Colonic mucosa (tissue), 4 donors: ENCODE data around the gene TMEM120B. TPM values are rescaled to one million over a fixed set of nuclear protein-coding genes. Genes with fewer than 3 reads are reported as not detected.
A peak's percentile ranks its signal among the peaks of the same experiment; 100 is the strongest.
"Not testable (repeated sequence)": the region's sequence is repeated elsewhere in the genome, so short reads cannot be mapped to it uniquely, and the experiment has no call there.

Source experiments
- DNase-seq: peaks from one replicate; pipeline ENCODE4 v3.0.0-alpha.2; 2020
- H3K27ac ChIP-seq: fragments of 200-600 bp; one replicate; pipeline ENCODE4 v1.8.0; 2021
- H3K27me3 ChIP-seq: fragments of 200-600 bp; one replicate; pipeline ENCODE4 v1.8.0; 2021
- H3K36me3 ChIP-seq: fragments of 200-600 bp; one replicate; pipeline ENCODE4 v1.8.0; 2021
- H3K4me1 ChIP-seq: fragments of 200-600 bp; one replicate; pipeline ENCODE4 v1.8.0; 2021; ENCODE audit warnings: mild to moderate bottlenecking
- H3K4me3 ChIP-seq: fragments of 200-600 bp; one replicate; pipeline ENCODE4 v1.8.0; 2021
- H3K9ac ChIP-seq, 2 donors: one replicate each; pipeline ENCODE4 v1.7.0; 2013; ENCODE audit warnings: control low read depth in 2 of 2, low read depth in 2 of 2, low read length in 2 of 2
- H3K9me3 ChIP-seq: fragments of 200-600 bp; one replicate; pipeline ENCODE4 v1.8.0; 2021
- intact Hi-C: fragments of 100-400 bp; cut with DNase I; formaldehyde crosslinking; loops from one replicate; pipeline ENCODE4 v1.14.1; 2022
- total RNA-seq, 2 donors: library from RNA; stranded (reverse); fragmentation: NEBNext Ultra II Directional in 1 of 2; extraction: Animal tissue kit (Norgen Biotek cat#: 25700) in 1 of 2; gene quantifications; one replicate each; pipeline ENCODE4 v1.2.1, GENCODE V29; 2021
- TF ChIP-seq, protein P1 (sequence below): fragments of 200-600 bp; IDR thresholded peaks from one replicate; pipeline ENCODE4 v1.8.0; 2022; ENCODE audit warnings: antibody characterized with exemption, mild to moderate bottlenecking
- donor health status: healthy.
- donor health status: DM: no; HTN: no; CAD: no.
- donor health status: DM: no; HTN: no; CAD: no.

The TMEM120B gene
- 1 to 10 TPM; 3.9 to 6.5 TPM for total RNA-seq

GRCh38 chr12:121712461-121713256 is at the start of gene TMEM120B:
Gene TMEM120B, plus strand, starts transcription at chr12:121712752. Its CDS starts 144 bp downstream, at chr12:121712896.
- TF ChIP-seq, protein P1, sequence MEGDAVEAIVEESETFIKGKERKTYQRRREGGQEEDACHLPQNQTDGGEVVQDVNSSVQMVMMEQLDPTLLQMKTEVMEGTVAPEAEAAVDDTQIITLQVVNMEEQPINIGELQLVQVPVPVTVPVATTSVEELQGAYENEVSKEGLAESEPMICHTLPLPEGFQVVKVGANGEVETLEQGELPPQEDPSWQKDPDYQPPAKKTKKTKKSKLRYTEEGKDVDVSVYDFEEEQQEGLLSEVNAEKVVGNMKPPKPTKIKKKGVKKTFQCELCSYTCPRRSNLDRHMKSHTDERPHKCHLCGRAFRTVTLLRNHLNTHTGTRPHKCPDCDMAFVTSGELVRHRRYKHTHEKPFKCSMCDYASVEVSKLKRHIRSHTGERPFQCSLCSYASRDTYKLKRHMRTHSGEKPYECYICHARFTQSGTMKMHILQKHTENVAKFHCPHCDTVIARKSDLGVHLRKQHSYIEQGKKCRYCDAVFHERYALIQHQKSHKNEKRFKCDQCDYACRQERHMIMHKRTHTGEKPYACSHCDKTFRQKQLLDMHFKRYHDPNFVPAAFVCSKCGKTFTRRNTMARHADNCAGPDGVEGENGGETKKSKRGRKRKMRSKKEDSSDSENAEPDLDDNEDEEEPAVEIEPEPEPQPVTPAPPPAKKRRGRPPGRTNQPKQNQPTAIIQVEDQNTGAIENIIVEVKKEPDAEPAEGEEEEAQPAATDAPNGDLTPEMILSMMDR = no peak
- no peaks in the 10 kb centered on the region for H3K9me3 ChIP-seq
- H3K4me3 ChIP-seq = peak within 1 kb of the TSS; percentile 96
- peak within 1 kb of the TSS; percentile 80 for H3K27ac ChIP-seq
- peak within 1 kb of the TSS; percentile 82 to 90 for H3K9ac ChIP-seq
- intact Hi-C loops = no loop called here
- no peaks in the 10 kb centered on the region for H3K27me3 ChIP-seq
- no peaks in the 10 kb centered on the region for H3K36me3 ChIP-seq
- DNase-seq = peak; percentile 83
- H3K4me1 ChIP-seq = peaks cover 6% of the 10 kb centered on the region

DNA sequence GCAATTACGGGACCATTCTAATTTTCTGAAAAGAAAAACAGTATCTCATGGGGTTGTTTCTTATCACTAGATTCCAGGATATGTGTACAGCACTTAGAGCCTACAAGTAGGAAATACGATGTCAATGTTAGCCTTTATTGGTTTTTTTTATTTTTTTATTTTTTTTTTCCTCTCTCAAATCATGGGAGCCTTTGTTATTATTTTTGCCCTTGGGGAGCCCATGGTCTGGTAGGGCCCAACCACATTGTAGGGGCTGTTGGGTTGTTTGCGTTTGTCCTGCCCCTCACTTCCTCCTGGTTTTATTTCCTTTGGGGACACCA is 49.0 kb upstream of the TMEM120B start:
- Histone ChIP-seq H3K27me3 (no peaks in the 10 kb centered on the region), H3K36me3 (no peaks in the 10 kb centered on the region), H3K4me1 (no peaks in the 10 kb centered on the region), H3K9ac (no peak overlapping the region), H3K27ac (no peak overlapping the region), H3K4me3 (no peak overlapping the region), H3K9me3 (no peaks in the 10 kb centered on the region)
- intact Hi-C loops = no loop called here
- DNase-seq = no peak
- TF ChIP-seq, protein P1 = no peak

DNA sequence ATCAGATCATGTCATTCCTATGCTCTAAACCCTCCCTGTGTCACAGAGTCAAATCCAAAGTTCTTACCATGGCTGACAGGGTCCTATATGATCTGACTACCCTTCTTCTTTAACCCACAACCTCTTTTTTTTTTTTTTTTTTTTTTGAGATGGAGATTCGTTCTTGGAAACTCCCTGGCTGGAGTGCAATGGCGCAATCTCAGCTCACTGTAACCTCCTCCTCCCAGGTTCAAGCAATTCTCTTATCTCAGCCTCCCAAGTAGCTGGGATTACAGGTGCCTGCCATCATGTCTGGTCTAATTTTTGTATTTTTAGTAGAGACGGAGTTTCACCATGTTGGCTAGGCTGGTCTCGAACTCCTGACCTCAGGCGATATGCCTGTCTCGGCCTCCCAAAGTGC is 45.7 kb upstream of the TMEM120B start:
- not testable (repeated sequence) for H3K4me1 ChIP-seq, H3K4me3 ChIP-seq, H3K27ac ChIP-seq, H3K36me3 ChIP-seq, DNase-seq, H3K9me3 ChIP-seq, H3K9ac ChIP-seq, H3K27me3 ChIP-seq
- intact Hi-C loops = loop anchor here (5.0 kb wide), 2 partner anchors 40 to 165 kb away; partner anchors contain the start of gene ORAI1

DNA sequence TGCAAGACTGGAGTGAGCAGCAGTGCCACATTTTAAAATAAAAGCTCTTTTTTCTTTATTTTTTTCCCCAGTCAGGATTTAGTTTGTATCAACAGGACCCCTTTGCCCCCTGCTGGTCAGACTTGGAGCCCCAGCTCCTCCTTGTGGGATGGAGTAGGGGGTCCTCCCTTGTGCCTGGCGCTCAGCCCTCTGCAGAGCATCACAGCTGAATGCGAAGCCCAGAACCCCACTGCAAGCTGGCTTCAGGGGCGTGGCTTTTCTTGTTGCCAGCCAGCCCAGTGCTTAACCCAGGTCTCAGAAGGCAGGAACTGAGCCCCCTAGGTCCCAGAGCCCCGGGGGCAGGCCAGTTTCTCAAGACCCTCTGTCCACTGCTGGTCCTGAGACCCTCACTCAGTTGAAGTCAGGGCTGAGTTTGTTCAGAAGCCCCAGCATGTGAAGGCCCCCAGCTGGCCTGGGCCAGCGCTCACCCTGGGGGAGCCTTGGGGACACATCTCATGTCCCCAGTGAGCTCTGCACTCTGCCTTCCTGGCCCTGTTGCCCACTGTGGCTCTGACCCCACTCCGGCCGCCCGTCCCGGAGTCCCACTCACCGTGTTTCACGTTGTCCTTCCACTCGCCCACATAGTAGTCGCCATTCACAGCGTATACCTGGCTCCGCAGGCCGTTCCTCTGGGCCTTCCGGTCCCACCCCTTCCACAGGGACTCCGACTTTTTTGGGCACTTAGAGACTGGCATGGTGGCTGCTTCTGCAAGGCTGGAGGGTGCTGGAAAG is 43.6 kb upstream of the TMEM120B start:
- Histone ChIP-seq H3K36me3 (no peaks in the 10 kb centered on the region), H3K27me3 (no peaks in the 10 kb centered on the region), H3K9ac (no peak overlapping the region), H3K27ac (no peak overlapping the region), H3K4me1 (no peaks in the 10 kb centered on the region), H3K4me3 (no peak overlapping the region), H3K9me3 (no peaks in the 10 kb centered on the region)
- TF ChIP-seq, protein P1 = peak; percentile 47
- intact Hi-C loops = loop anchor here (5.0 kb wide), 2 partner anchors 42 to 167 kb away; partner anchors contain the start of gene ORAI1
- no peak for DNase-seq

DNA sequence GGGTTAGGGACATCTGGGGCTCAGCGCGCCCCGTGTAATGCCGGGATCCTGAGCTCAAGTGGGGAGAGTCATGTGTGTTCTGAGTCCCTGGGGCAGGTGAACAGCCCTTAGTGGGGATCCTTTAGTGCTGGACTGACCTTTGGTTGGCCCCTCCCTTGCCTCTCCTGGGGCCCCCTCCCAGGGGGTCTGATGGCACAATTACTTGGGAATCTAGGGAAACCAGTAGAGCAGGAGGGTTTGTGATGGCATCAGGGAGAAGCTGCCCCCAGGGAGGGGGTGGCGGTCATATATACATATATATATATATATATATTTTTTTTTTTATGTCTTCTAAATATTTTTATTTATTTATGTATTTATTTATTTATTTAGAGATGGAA is 43.0 kb upstream of the TMEM120B start, which contains the start of gene MORN3:
MORN3 (minus strand) TSS at position 134 of the 380 bp plus-strand sequence. CDS start 171 bp downstream, outside the sequence.
- Histone ChIP-seq H3K4me1 (no peaks in the 10 kb centered on the region), H3K9me3 (no peaks in the 10 kb centered on the region), H3K27ac (no peak within 1 kb of the TSS), H3K36me3 (no peaks in the 10 kb centered on the region), H3K9ac (no peak within 1 kb of the TSS), H3K27me3 (no peaks in the 10 kb centered on the region), H3K4me3 (no peak within 1 kb of the TSS)
- intact Hi-C loops = loop anchor here (5.0 kb wide), 2 partner anchors 42 to 167 kb away; partner anchors contain the start of gene ORAI1
- no peak for DNase-seq
- TF ChIP-seq, protein P1 = no peak
